H1 (cell line): ENCODE results near the gene SLC6A3.

Experiments
- ATF3 ChIP-seq: IDR thresholded peaks from 2 replicates; pipeline ENCODE4 v1.6.1; 2011; ENCODE audit warnings: low read depth, mild to moderate bottlenecking, low read length; ENCODE audit not compliant: insufficient read depth
- CTCF ChIP-seq, 3 experiments: IDR thresholded peaks; 1 replicate in 2 of 3; 2 replicates in 1 of 3; pipeline versions ENCODE4 v1.5.1 to v1.6.1; 2011; ENCODE audit warnings: low read length in 3 of 3, mild to moderate bottlenecking in 3 of 3, inconsistent platforms in 2 of 3, low read depth in 1 of 3, moderate library complexity in 1 of 3; ENCODE audit not compliant: insufficient read depth in 1 of 3; ENCODE audit errors: control extremely low read depth in 1 of 3
- EZH2 ChIP-seq: fragments of 200-600 bp; sonication (generic); IDR thresholded peaks from 2 replicates; pipeline ENCODE4 v1.7.1; 2012; ENCODE audit warnings: low read depth, mild to moderate bottlenecking, moderate library complexity, low read length, inconsistent platforms; ENCODE audit not compliant: severe bottlenecking
- HDAC2 ChIP-seq, 2 experiments: fragments of 300-600 bp in 1 of 2; sonication (generic) in 1 of 2; IDR thresholded peaks; 2 replicates each; pipeline ENCODE4 v1.6.1; 2011 to 2012; ENCODE audit warnings: low read depth in 2 of 2, low read length in 2 of 2, mild to moderate bottlenecking in 2 of 2, moderate library complexity in 2 of 2, borderline replicate concordance in 1 of 2, inconsistent platforms in 1 of 2
- PHF8 ChIP-seq: fragments of 200-600 bp; sonication (generic); conservative IDR thresholded peaks from 2 replicates; pipeline ENCODE4 v1.7.1; 2012; ENCODE audit warnings: low read depth, mild to moderate bottlenecking, inconsistent platforms, low read length, moderate library complexity

- TF ChIP-seq ATF3 (no peak), PHF8 (no peak), CTCF (IDR thresholded peaks at IDR 0.05; ENCODE audit: control extremely low read depth in 1 of 3, insufficient read depth in 1 of 3, low read depth in 1 of 3, low read length in 3 of 3) (no peak), HDAC2 (IDR thresholded peaks at IDR 0.05; ENCODE audit: borderline replicate concordance in 1 of 2, low read depth in 2 of 2, low read length in 2 of 2) (no peak), EZH2 (no peak)
These were observed 26.1 kb upstream of the SLC6A3 start for GRCh38 chr5:1471240-1471853.
